Stomach (tissue), 9 donors: ENCODE measurements around the gene VWCE. TPM values are rescaled to one million over a fixed set of nuclear protein-coding genes. Genes with fewer than 3 reads are reported as not detected.
"Not testable (repeated sequence)": the region's sequence is repeated elsewhere in the genome, so short reads cannot be mapped to it uniquely, and the experiment has no call there.

Source experiments
- DNase-seq, 2 donors: peaks; one replicate each; pipeline versions ENCODE4 v3.0.0 to v3.0.0-alpha.2; 2013 to 2019
- H3K27ac ChIP-seq, 5 donors: fragments of 200-600 bp in 4 of 5; sonication (generic) in 4 of 5; one replicate each; pipeline ENCODE4 v1.5.1; 2013 to 2019; ENCODE audit warnings: mild to moderate bottlenecking in 1 of 5, moderate library complexity in 1 of 5
- H3K27me3 ChIP-seq, 3 donors: fragments of 200-600 bp; sonication (generic); one replicate each; pipeline ENCODE4 v1.5.1; 2017 to 2019; ENCODE audit warnings: mixed run types in 1 of 3
- H3K36me3 ChIP-seq, 4 donors: fragments of 200-600 bp; sonication (generic); 1 replicate in 3 of 4; 2 replicates in 1 of 4; pipeline ENCODE4 v1.5.1; 2016 to 2019
- H3K4me1 ChIP-seq, 4 donors: fragments of 200-600 bp; sonication (generic); one replicate each; pipeline ENCODE4 v1.5.1; 2016 to 2019
- H3K4me3 ChIP-seq, 4 donors: fragments of 200-600 bp; sonication (generic) in 3 of 4; one replicate each; pipeline ENCODE4 v1.5.1; 2016 to 2019; ENCODE audit warnings: mild to moderate bottlenecking in 1 of 4
- H3K9me3 ChIP-seq, 4 donors: fragments of 200-600 bp; sonication (generic); one replicate each; pipeline ENCODE4 v1.5.1; 2016 to 2019
- POLR2AphosphoS5 ChIP-seq, 3 donors: sonication (generic); formaldehyde crosslinking; IDR thresholded peaks; one replicate each; pipeline ENCODE4 v1.6.1; 2016; ENCODE audit warnings: antibody characterized with exemption in 3 of 3
- WGBS, 5 donors: extraction: QIAGEN DNeasy Blood & Tissue Kit in 3 of 5; methylation state at CpG; one replicate each; pipeline versions ENCODE4 v1.1.5 to v1.1.7; 2013 to 2018; 5-methylcytosine and 5-hydroxymethylcytosine counted together
- intact Hi-C: fragments of 100-400 bp; cut with DNase I; formaldehyde crosslinking; loops from one replicate; pipeline ENCODE4 v1.15.1; 2023; ENCODE audit warnings: low total_unique reads
- polyA plus RNA-seq, 3 donors: library from polyadenylated mRNA; stranded (reverse); fragments of 200-250 nt; gene quantifications; one replicate each; pipeline ENCODE4 v1.2.3, GENCODE V29; 2013
- total RNA-seq, 5 donors: library from RNA; depleted of rRNA; stranded (reverse); fragments of >200 nt; gene quantifications; one replicate each; pipeline versions ENCODE4 v1.1.0 to v1.2.3, GENCODE V29; 2014 to 2016
- donor health status: healthy with polysubstance abuse.
- donor health status: Bipolar disorder and iron deficiency.
- donor health status: healthy.

The VWCE gene
- total and polyA plus RNA-seq, 8 donors: 0.45 to 4.6 (median 1.1) TPM; not detected in 2

- H3K36me3 ChIP-seq, H3K9me3 ChIP-seq, H3K4me3 ChIP-seq, intact Hi-C loops, DNase-seq, H3K27ac ChIP-seq, H3K4me1 ChIP-seq, H3K27me3 ChIP-seq: not testable (repeated sequence)
- no CpG with 5 or more reads among the region's 3 CpGs for WGBS, 5 donors
Measured at GRCh38 chr11:61213711-61214324, 81.3 kb downstream of the VWCE start.

DNA sequence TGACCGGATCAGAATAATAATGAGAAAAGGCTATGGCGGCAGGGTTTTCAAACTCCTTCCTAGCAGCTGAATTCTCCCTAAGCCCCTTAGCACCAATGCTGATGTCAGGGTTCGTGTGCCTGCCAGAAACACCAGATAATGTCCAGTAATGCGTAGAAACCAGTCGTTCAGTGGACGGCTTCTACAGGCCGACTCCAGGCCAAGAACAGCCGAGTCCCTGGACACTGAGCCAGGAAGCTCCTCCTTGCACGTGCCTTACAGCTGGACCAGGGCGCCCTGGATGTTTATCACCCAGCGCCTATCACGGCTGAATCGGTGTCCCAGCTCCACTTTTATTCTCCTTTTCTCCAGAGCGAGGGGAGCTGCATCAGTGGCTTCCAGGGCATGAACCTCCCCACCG is 82.9 kb downstream of the VWCE start:
- H3K27ac ChIP-seq, intact Hi-C loops, DNase-seq, H3K4me1 ChIP-seq, H3K27me3 ChIP-seq, H3K36me3 ChIP-seq, H3K9me3 ChIP-seq, H3K4me3 ChIP-seq: not testable (repeated sequence)
- no CpG with 5 or more reads among the region's 15 CpGs for WGBS, 5 donors

GRCh38 chr11:61211327-61211952 is 83.7 kb downstream of the VWCE start:
- H3K4me3 ChIP-seq, H3K36me3 ChIP-seq, H3K27me3 ChIP-seq, intact Hi-C loops, DNase-seq, H3K4me1 ChIP-seq, H3K27ac ChIP-seq, H3K9me3 ChIP-seq: not testable (repeated sequence)
- WGBS, 5 donors: 42 to 73% (median 58%) methylated on average over 7 of the region's 10 CpGs
- TF ChIP-seq POLR2AphosphoS5 (IDR thresholded peaks at IDR 0.05): peak in 2 of 3 donors; percentile 50 to 72

GRCh38 chr11:61210629-61211028 is 84.5 kb downstream of the VWCE start:
- DNase-seq, H3K4me3 ChIP-seq, H3K36me3 ChIP-seq, H3K4me1 ChIP-seq, H3K27me3 ChIP-seq, intact Hi-C loops, H3K9me3 ChIP-seq, H3K27ac ChIP-seq: not testable (repeated sequence)
- WGBS, 5 donors: no CpG with 5 or more reads among the region's 6 CpGs

Other genes with a start within 250 kb of the VWCE start
- gene CD5, start 192.8 kb downstream of the VWCE start, total RNA-seq: 10 to 100 TPM in 1 of 5 donors, 1 to 10 TPM in 1, not detected in 3; 1.7 to 14.2 TPM
- 1 to 10 TPM in 1 of 3 donors, under 1 TPM in 2; 0.53 to 1.1 (median 0.75) TPM for gene CD5, start 192.8 kb downstream of the VWCE start, polyA plus RNA-seq
- gene VPS37C, start 133.9 kb downstream of the VWCE start, total RNA-seq: 10 to 100 TPM in 4 of 5 donors, 1 to 10 TPM in 1; 6.4 to 53.6 (median 37.1) TPM
- 10 to 100 TPM; 13.8 to 28.4 (median 26.9) TPM for gene VPS37C, start 133.9 kb downstream of the VWCE start, polyA plus RNA-seq
- gene PGA3, start 91.8 kb downstream of the VWCE start, total RNA-seq: over 10,000 TPM in 2 of 5 donors, 1,000 to 10,000 TPM in 1, 100 to 1,000 TPM in 2; 367 to 55,790 (median 1,114) TPM
- gene PGA3, start 91.8 kb downstream of the VWCE start, polyA plus RNA-seq: over 10,000 TPM; 23,067 to 73,485 (median 39,030) TPM
- over 10,000 TPM in 2 of 5 donors, 1,000 to 10,000 TPM in 1, 100 to 1,000 TPM in 2; 386 to 107,207 (median 2,421) TPM for gene PGA4, start 73.0 kb downstream of the VWCE start, total RNA-seq
- over 10,000 TPM; 17,534 to 25,788 (median 19,705) TPM for gene PGA4, start 73.0 kb downstream of the VWCE start, polyA plus RNA-seq
- 1,000 to 10,000 TPM in 2 of 5 donors, 100 to 1,000 TPM in 1, 10 to 100 TPM in 1, 1 to 10 TPM in 1; 5.9 to 5,713 (median 190) TPM for gene PGA5, start 54.1 kb downstream of the VWCE start, total RNA-seq
- 1,000 to 10,000 TPM; 1,014 to 6,178 (median 3,688) TPM for gene PGA5, start 54.1 kb downstream of the VWCE start, polyA plus RNA-seq
- 100 to 1,000 TPM in 4 of 5 donors, 10 to 100 TPM in 1; 44.2 to 489 (median 152) TPM for gene DDB1, start 37.8 kb upstream of the VWCE start, total RNA-seq
- gene DDB1, start 37.8 kb upstream of the VWCE start, polyA plus RNA-seq: 10 to 100 TPM; 73.9 to 77.0 (median 74.2) TPM
- 100 to 1,000 TPM in 1 of 5 donors, 10 to 100 TPM in 4; 20.6 to 136 (median 63.9) TPM for gene TKFC, start 37.9 kb upstream of the VWCE start, total RNA-seq
- 10 to 100 TPM; 28.0 to 42.9 (median 41.3) TPM for gene TKFC, start 37.9 kb upstream of the VWCE start, polyA plus RNA-seq
- gene CYB561A3, start 66.6 kb upstream of the VWCE start, total RNA-seq: 100 to 1,000 TPM in 1 of 5 donors, 10 to 100 TPM in 4; 13.4 to 106 (median 22.2) TPM
- gene CYB561A3, start 66.6 kb upstream of the VWCE start, polyA plus RNA-seq: 10 to 100 TPM; 14.5 to 21.4 (median 20.3) TPM
- 100 to 1,000 TPM in 1 of 5 donors, 10 to 100 TPM in 4; 12.2 to 190 (median 24.4) TPM for gene TMEM138, start 67.1 kb upstream of the VWCE start, total RNA-seq
- gene TMEM138, start 67.1 kb upstream of the VWCE start, polyA plus RNA-seq: 10 to 100 TPM; 18.5 to 43.0 (median 22.3) TPM
- 10 to 100 TPM; 12.3 to 35.6 (median 14.0) TPM for gene TMEM216, start 97.3 kb upstream of the VWCE start, total RNA-seq
- gene TMEM216, start 97.3 kb upstream of the VWCE start, polyA plus RNA-seq: 10 to 100 TPM; 14.7 to 17.1 (median 15.7) TPM
- 100 to 1,000 TPM in 1 of 5 donors, 10 to 100 TPM in 4; 22.3 to 249 (median 46.1) TPM for gene CPSF7, start 134.7 kb upstream of the VWCE start, total RNA-seq
- 10 to 100 TPM; 21.7 to 33.0 (median 22.3) TPM for gene CPSF7, start 134.7 kb upstream of the VWCE start, polyA plus RNA-seq
- gene SDHAF2, start 134.8 kb upstream of the VWCE start, total RNA-seq: 100 to 1,000 TPM in 1 of 5 donors, 10 to 100 TPM in 4; 11.6 to 125 (median 40.6) TPM
- gene SDHAF2, start 134.8 kb upstream of the VWCE start, polyA plus RNA-seq: 10 to 100 TPM; 36.6 to 53.9 (median 43.7) TPM
- gene LRRC10B, start 213.4 kb upstream of the VWCE start, total RNA-seq: 1 to 10 TPM in 1 of 5 donors, under 1 TPM in 2, not detected in 2; 0.43 to 1.3 (median 0.92) TPM
- gene LRRC10B, start 213.4 kb upstream of the VWCE start, polyA plus RNA-seq: under 1 TPM; 0.44 to 0.76 (median 0.73) TPM